ENCODE measurements around the gene MRPL28.
"Not testable (repeated sequence)": the region's sequence is repeated elsewhere in the genome, so short reads cannot be mapped to it uniquely, and the experiment has no call there.

The MRPL28 gene

DNA sequence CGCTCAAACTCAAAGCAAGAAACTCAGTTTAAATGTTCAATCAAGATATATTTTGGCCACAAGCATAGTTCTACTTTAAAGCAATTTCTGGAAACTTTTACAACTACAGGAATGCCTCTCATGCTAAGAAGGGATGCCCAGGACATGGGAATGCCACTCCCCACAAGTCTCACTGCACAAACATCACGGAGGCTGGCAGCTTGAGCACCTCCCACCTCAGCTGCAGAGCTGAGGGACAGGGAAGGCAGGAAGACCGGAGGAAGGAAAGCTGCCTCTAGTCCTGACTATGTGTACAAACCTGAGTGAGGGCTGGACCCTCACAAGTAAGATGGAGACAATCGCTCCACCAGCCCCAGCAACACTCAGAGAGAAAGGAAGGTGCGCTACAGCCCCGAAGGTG lies 23.1 kb downstream of the MRPL28 start:
- no peak overlapping the region for H3K4me3 ChIP-seq (ENCODE audit: low read depth, low read length)
- no peak for DNase-seq (ENCODE audit: low read depth)

DNA sequence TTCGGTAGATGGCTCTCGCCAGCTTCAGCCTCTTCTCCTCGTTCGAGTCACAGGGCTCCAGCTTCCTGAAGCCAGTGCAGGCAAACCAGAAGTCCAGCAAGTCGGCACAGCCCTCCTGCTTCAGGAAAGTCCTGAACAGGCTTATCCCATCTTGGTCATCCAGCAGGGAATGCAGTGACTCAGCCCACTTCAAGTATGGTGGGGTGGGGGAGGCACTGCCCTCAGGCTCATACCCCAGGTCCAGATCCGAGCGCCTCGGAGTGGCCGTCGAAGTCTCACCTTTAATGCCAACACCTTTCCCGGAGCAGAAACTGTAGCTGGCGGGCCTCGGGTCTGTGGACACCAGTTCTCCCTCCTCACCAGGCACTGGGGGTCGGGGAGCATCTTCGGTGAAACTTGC lies 23.8 kb downstream of the MRPL28 start:
- DNase-seq (ENCODE audit: low read depth): no peak
- H3K4me3 ChIP-seq (ENCODE audit: low read depth, low read length): no peak overlapping the region

DNA sequence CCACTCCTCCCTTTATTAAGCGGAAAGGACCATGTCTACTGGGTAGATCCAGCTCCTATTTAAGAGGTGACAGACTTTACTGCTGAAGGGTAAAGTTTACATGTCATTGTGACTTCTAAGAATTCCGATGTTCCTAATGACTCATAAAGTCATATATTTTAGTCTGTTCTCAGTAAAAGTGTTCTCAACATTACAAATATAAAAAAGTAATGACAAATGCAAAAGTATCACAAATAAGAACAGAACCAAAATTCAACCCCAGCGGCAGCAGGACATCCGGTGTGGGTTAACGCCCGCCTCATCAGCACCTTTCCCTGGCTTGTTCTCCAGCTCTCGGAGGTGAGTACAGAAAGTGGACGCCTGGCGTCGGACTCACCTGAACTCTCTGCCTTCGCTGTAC lies 24.6 kb downstream of the MRPL28 start:
- H3K4me3 ChIP-seq (ENCODE audit: low read depth, low read length): no peak overlapping the region

DNA sequence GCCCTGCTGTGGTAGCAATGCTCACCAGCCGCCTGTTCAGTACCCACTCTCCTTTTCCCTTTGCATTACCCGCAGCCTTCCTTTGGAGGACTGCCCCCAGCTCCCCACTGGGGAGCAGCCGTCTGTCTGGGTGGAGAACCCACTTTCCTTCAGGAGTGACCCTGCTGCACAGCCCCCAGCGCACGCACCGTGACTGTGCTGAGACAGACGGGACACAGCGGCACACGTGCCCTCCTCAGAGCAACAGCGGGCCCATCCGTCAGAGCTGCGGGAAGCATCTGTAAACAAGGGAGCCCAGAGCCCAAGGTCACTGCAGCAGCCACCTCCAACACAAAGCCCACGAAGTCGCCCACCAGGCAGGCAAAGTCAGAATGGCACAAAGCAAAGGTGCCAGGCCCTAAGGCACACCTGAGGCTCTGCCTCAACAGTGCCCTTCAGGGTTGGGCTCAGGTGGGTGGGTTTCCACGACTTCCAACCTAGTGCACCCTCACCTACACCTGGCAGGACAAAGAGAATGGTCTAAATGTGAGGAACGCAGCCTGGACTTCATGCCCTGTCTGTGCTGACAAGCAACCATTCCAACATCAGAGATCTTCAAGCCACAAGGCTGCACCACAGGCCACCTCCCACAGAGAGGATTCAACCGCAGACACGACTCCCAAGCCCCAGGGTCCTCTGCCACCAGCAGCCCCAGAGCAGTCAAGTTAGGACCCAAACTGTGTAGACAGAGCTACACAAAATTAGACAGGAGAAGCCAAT lies 27.7 kb downstream of the MRPL28 start:
- no peak overlapping the region for H3K4me3 ChIP-seq (ENCODE audit: low read depth, low read length)
- DNase-seq (ENCODE audit: low read depth): no peak

More for the DNA sequence above, 24.6 kb downstream of the MRPL28 start:
- no peak for DNase-seq (ENCODE audit: low read depth)

DNA sequence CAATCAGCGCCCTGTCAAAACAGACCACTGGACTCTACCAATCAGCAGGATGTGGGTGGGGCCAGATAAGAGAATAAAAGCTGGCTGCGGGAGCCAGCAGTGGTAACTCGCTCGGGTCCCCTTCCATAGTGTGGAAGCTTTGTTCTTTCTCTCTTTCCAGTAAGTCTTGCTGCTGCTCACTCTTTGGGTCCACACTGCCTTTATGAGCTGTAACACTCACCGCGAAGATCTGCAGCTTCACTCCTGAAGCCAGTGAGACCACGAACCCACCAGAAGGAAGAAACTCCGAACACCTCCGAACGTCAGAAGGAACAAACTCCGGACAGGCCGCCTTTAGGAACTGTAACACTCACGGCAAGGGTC lies 28.4 kb downstream of the MRPL28 start:
- not testable (repeated sequence) for DNase-seq (ENCODE audit: low read depth); H3K4me3 ChIP-seq (ENCODE audit: low read depth, low read length)

DNA sequence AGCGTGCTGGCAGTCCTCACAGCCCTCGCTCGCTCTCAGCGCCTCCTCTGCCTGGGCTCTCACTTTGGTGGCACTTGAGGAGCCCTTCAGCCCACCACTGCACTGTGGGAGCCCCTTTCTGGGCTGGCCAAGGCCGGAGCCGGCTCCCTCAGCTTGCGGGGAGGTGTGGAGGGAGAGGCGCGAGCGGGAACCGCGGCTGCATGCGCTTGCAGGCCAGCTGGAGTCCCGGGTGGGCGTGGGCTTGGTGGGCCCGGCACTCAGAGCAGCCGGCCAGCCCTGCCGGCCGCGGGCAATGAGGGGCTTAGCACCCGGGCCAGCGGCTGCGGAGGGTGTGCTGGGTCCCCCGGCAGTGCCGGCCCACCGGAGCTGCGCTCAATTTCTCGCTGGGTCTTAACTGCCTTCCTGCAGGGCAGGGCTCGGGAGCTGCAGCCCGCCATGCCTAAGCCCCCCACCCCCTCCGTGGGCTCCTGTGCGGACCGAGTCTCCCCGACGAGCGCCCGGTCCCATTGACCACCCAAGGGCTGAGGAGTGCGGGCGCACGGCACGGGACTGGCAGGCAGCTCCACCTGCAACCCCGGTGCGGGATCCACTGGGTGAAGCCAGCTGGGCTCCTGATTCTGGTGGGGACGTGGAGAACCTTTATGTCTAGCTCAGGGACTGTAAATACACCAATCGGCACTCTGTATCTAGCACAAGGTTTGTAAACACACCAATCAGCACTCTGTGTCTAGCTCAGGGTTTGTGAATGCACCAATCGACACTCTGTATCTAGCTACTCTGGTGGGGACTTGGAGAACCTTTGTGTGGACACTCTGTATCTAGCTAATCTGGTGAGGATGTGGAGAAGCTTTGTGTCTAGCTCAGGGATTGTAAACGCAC lies 29.0 kb downstream of the MRPL28 start:
- not testable (repeated sequence) for H3K4me3 ChIP-seq (ENCODE audit: low read depth, low read length); DNase-seq (ENCODE audit: low read depth)

DNA sequence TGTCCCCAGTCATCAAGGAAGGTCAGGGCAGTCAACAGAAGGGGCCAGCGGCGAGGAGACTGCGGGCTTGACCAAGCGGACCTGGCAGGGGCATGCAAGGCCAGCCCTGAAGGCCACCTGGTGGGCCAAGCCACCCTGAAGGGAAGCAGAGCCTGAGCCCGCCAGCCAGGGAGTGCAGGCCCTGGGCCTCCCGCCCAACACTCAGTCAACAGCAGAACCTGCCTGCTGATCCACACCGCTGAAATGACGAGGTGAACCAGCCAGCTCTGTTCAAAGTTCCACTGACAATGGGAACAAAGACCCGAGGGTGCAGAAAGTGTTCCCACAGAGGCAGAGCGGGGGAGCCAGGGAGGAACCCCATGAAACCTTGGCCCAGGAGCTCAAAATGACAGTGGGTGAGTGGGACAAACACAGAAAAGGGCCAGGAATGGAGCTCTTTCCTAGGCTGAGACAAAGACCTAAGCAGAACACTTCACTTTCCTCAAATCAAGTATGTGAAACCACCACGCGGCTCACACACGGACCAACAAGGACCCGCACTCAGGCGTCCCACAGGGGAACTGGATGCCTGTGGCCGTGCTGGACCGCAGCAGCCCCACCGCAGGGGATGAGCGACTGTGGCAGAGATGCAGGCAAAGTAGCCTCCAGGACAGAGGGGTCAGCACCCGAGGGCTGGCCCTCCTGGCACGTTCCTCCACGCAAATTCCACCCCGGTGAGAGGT lies 29.8 kb downstream of the MRPL28 start:
- H3K4me3 ChIP-seq (ENCODE audit: low read depth, low read length): no peak overlapping the region
- DNase-seq (ENCODE audit: low read depth): no peak

DNA sequence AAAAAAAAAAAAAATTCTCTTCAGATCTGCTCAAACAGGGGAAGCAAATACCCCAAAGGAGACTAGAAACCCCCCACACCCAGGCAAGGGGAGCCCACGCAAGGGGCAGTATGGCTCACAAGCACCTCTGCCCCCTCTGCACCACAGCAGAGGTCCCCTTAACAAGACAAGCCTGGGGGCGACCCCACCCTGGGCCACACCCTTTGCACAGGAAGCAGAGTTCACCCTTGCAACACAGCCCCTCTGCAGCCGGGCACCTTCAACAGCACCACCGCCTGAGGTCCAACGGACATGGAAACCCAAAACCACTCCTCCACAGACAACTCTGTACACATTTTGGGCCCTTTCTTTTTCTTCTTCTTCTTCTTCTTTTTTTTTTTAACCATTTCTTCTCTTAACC lies 30.7 kb downstream of the MRPL28 start:
- no peak overlapping the region for H3K4me3 ChIP-seq (ENCODE audit: low read depth, low read length)
- DNase-seq (ENCODE audit: low read depth): no peak

DNA sequence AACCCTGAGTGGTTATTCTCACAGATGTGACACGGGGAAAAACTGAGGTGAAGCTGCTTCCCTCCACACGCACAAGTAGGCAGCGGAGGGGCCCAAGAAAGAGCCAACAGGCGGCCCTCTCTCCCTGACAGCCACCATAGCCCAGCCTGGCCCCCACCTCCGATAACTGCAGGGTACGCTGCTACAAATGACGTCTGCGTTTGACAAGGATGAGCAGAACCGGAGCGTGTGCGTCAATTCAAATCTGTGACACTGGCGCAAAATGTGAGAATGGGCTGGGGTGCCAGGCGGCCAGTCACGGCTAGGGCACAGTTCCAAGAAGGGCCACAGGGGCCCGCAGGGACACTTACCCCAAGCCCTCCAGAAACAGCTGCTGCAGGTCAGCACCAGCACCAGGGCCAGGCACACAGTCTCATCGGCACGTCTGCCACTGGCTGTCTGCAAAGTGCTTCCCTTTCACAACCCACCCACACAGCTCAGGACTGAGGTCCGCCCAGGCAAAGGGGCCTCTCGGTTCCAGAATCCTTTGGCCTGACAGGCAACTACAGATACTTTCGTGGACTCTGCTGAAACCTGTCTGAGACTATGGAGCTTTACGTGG lies 32.3 kb downstream of the MRPL28 start:
- H3K4me3 ChIP-seq (ENCODE audit: low read depth, low read length): no peak overlapping the region
- no peak for DNase-seq (ENCODE audit: low read depth)

DNA sequence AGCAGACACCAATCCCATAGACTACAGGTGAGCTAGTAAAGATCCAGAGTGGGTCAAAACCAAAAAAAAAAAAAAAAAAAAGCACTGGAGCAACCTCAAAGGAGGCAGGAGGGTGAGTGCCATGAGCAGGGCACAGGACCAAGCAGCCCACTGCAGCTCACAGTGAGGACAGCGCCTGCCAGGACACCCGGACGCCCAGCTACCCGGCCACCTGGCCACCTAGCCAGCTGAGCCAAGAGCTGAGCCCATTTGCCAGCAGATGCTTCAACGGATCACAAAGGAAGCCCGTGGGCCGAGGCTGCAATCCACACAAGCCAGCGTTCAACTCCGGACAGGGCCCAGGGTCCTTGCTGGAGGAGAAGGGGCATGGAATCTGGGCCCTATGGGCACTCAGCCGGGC lies 32.9 kb downstream of the MRPL28 start:
- DNase-seq (ENCODE audit: low read depth): no peak
- no peak overlapping the region for H3K4me3 ChIP-seq (ENCODE audit: low read depth, low read length)

DNA sequence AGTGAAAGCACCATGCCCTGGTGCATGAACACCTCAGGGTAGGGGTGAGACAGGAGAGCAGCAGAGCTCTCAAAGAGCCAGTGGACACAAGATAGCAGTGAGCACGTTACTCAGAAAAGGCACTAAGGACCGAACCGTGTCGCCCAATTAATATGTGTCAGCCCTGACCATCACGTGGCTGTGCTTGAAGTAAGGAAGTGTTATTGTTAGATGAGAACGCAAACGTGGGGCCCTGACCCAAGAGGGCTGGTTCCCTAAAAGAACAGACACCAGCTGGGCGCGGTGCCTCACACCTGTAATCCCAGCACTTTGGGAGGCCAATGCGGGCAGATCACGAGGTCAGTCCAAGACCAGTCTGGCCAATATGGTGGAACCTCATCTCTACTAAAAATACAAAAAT lies 34.1 kb downstream of the MRPL28 start:
- no peak overlapping the region for H3K4me3 ChIP-seq (ENCODE audit: low read depth, low read length)
- no peak for DNase-seq (ENCODE audit: low read depth)

DNA sequence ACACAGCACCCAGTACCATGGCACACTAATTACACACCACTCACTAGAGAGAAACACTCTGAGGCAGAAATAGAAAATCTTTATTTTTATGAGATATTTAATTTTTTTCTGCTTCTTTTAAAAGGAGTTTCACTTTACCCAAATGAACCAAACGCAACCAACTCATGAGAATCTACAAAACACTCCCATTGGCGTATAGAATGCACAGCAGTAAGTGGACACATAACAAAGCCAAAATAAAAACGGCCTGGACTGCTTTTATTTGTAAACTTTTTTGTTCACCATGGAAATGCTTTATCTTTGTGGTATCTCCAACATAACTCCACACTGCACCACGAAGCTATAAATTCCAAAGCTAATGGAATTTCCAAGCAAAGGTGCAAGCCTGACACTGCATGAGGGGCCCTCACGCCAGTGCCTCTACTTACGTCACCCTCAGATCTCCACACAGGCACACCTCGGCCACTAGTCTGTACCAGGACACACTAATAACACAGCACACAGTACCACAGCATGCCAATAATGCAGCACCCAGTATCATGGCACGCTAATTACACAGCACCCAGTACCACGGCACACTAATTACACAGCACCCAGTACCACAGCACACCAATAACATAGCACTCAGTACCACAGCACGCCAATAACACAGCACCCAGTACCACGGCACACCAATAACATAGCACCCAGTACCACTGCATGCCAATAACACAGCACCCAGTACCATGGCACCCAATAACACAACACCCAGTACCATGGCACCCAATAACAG lies 35.3 kb downstream of the MRPL28 start:
- not testable (repeated sequence) for H3K4me3 ChIP-seq (ENCODE audit: low read depth, low read length); DNase-seq (ENCODE audit: low read depth)

DNA sequence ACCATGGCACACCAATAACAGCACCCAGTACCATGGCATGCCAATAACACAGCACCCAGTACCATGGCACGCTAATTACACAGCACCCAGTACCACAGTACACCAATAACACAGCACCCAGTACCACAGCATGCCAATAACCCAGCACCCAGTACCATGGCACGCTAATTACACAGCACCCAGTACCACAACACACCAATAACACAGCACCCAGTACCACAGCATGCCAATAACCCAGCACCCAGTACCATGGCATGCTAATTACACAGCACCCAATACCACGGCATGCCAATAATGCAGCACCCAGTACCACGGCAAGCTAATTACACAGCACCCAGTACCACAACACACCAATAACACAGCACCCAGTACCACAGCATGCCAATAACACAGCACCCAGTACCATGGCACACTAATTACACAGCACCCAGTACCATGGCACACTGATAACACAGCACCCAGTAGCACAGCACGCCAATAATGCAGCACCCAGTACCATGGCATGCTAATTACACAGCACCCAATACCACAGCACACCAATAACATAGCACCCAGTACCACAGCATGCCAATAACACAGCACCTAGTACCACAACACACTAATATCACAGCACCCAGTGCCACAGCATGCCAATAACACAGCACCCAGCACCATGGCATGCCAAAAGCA lies 36.0 kb downstream of the MRPL28 start:
- not testable (repeated sequence) for H3K4me3 ChIP-seq (ENCODE audit: low read depth, low read length); DNase-seq (ENCODE audit: low read depth)

DNA sequence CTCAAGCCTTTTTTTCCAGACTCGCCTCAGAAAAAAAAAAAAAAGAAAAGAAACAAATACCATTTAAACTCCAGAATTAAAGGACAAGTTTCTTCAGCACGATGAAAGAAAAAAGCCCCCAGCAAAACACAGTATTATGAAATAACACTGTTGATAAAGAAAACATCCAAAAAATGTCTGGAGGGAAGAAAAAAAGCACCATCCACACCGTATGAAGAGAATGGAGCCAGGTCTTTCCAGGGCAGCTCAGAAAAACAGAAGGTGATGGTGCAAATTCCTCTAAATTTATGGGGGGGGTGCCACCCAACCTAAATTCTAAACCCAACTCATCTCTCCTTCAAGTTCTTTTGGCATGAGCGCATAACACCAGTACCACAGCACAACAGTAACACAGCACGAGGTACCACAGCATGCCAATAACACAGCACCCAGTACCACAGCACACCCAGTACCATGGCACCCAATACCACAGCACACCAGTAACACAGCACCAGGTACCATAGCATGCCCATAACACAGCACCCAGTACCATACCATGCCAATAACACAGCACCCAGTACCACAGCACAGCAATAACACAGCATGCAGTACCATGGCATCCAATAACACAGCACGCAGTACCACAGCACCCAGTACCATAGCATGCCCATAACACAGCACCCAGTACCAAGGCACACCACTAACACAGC lies 36.8 kb downstream of the MRPL28 start:
- H3K4me3 ChIP-seq (ENCODE audit: low read depth, low read length): no peak overlapping the region
- DNase-seq (ENCODE audit: low read depth): no peak

DNA sequence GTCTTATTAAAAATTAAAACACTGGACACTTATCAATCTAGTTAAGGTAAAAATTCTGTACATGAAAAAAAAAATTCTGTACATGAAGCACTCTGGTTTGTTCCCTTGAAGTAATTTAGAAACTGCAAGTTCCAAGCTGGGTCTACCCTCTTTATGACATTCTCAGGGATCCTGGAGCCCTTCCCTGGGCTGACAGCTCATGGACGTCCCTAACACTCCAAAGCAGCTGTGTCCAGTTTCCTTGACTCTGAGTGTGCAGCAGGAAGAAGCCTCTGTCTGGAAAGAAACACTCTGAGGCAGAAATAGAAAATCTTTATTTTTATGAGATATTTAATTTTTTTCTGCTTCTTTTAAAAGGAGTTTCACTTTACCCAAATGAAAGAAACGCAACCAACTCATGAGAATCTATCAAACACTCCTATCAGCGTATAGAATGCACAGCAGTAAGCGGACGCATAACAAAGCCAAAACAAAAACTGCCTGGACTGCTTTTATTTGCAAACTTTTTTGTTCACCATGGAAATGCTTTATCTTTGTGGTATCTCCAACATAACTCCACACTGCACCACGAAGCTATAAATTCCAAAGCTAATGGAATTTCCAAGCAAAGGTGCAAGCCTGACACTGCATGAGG lies 39.0 kb downstream of the MRPL28 start:
- DNase-seq (ENCODE audit: low read depth); H3K4me3 ChIP-seq (ENCODE audit: low read depth, low read length): not testable (repeated sequence)

DNA sequence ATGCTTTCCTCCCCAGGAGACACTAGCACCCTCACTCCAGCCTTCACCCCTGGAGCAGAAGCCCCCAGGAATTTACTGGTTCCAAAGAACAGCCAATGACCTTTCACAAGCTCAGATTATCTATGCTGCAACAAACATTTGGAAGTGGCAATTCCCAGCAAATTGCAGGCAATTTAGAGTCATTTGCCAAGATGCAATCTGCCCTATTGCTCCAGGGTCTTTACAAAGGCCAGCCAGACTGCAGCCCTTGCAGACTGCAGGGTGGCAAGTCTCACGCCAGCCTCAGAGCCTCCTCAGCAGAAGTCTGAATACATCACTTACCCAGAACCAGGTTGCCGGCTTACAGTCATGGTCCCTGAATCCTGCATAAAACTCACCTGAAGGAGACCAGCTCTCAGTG lies 39.6 kb downstream of the MRPL28 start:
- no peak overlapping the region for H3K4me3 ChIP-seq (ENCODE audit: low read depth, low read length)
- no peak for DNase-seq (ENCODE audit: low read depth)

DNA sequence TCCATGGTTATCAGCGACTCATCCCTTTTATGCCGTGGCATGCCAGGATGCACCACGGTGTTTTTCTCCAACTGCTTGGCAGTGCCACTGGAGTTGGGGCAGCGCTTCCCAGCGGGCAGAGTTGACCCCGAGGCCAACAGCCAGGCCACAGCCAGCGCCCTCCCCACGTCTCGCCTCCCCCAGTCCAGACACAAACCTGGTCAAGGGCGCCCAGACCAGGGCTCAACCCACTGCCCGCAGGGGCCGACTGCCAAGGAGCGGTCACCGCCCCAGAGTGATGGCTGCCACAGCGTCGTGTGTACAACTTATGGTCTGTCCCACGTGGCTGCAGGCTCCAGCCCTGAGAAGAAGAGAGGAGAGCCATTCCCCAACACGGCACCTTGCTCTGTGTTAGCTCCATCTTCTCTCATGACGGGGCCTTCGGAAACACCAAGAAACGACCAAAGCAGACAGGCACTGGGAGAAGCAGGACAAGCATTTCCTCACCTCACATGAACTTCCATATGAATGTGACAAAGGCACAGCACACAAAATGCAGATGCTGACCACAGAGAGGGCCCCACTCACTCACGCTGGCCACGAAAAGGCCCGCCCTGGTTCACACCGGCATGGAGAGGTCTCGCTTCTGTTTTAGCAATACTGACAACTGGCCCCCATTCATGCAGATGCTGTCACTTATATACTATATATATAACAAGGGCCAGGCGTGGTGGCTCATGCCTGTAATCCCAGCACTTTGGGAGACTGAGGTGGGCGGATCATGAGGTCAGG lies 44.8 kb downstream of the MRPL28 start:
- H3K4me3 ChIP-seq (ENCODE audit: low read depth, low read length): no peak overlapping the region
- no peak for DNase-seq (ENCODE audit: low read depth)
